Cardiac muscle cell (in vitro differentiated cells and primary cell): ENCODE results near the gene SNX9. TPM values are rescaled to one million over a fixed set of nuclear protein-coding genes. Genes with fewer than 3 reads are reported as not detected.
A peak's percentile ranks its signal among the peaks of the same experiment; 100 is the strongest.

ENCODE experiments used
- DNase-seq, 2 donors: peaks; one replicate each; pipeline versions ENCODE4 v3.0.0 to v3.0.0-alpha.2; 2010 to 2017; ENCODE audit warnings: low read depth in 1 of 2, low spot score in 1 of 2
- H3K27ac ChIP-seq: fragments of 200-600 bp; sonication (generic); 2 replicates; pipeline ENCODE4 v1.5.1; 2016
- H3K27me3 ChIP-seq: fragments of 200-600 bp; sonication (generic); 2 replicates; pipeline ENCODE4 v1.6.0; 2016; ENCODE audit warnings: control low read depth
- H3K36me3 ChIP-seq: fragments of 200-600 bp; sonication (generic); 2 replicates; pipeline ENCODE4 v1.5.1; 2016; ENCODE audit warnings: control low read depth
- H3K4me1 ChIP-seq: fragments of 200-600 bp; sonication (generic); 2 replicates; pipeline ENCODE4 v1.8.1; 2017; ENCODE audit warnings: low read depth, mild to moderate bottlenecking, mixed run types
- H3K4me3 ChIP-seq: fragments of 200-600 bp; sonication (generic); 2 replicates; pipeline ENCODE4 v1.5.1; 2016; ENCODE audit warnings: mild to moderate bottlenecking
- H3K9me3 ChIP-seq: fragments of 200-600 bp; sonication (generic); 2 replicates; pipeline ENCODE4 v1.5.1; 2017; ENCODE audit warnings: low read depth, mild to moderate bottlenecking, control low read depth
- polyA plus RNA-seq: library from polyadenylated mRNA; unstranded; fragments of >200 nt; fragmentation: Nextera tagmentation; extraction: Ambion mirVana; gene quantifications from 2 replicates; pipeline ENCODE4 v1.2.1, GENCODE V29; 2016
- total RNA-seq: library from RNA; depleted of rRNA; stranded (reverse); fragments of >200 nt; gene quantifications from 2 replicates; pipeline ENCODE4 v1.2.3, GENCODE V29; 2016
- TF ChIP-seq, protein P1 (sequence below): IDR thresholded peaks from 2 replicates; pipeline ENCODE4 v1.5.1; 2012; ENCODE audit warnings: low read depth, mild to moderate bottlenecking, low read length

SNX9 gene
- total and polyA plus RNA-seq, 2 experiments from 2014 or later: 23.9 to 27.0 TPM

DNA sequence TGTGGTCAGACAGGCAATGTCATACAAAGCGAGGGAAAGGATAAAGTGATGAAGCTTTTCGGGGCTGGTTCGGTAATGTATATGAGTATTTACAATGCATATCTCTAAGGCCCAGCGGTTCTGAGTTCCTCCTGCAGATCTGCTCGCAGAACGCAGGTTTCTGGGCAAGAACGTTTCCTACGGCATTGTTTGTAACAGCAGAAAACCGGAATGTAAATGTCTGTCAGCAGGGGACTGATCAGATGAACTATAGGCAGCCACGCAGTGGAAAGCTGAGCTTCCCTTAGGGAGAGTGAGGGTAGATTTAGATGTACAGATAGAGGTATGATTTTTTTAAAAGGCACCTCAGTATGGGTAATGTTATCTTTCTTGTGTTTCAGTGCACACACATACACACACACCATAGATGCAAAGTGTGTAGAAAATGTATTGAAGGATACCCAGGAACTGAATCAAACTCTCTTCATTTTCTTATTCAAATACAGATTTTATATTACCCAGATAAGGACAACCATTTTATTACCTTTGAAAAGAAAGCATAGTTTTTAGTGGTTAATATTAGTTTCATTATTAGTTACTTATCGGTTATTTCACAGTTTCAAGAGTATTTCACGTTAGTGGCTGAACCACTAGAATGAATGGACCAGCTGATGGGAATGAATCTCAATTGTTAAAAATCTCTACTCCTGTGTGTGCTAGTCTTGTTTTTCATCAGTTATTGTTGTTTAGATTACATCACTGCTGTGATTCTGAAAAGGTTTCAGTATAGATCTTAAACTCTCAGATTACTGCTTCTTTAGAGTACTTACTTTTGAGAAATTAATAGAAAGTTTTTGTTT is 56.2 kb downstream of the SNX9 start:
- no peak overlapping the region for H3K27ac ChIP-seq
- H3K4me3 ChIP-seq: no peak overlapping the region
- no peaks in the 10 kb centered on the region for H3K9me3 ChIP-seq
- no peaks in the 10 kb centered on the region for H3K27me3 ChIP-seq
- no peak for DNase-seq
- H3K4me1 ChIP-seq: peaks cover 10% of the 10 kb centered on the region
- TF ChIP-seq, protein P1, sequence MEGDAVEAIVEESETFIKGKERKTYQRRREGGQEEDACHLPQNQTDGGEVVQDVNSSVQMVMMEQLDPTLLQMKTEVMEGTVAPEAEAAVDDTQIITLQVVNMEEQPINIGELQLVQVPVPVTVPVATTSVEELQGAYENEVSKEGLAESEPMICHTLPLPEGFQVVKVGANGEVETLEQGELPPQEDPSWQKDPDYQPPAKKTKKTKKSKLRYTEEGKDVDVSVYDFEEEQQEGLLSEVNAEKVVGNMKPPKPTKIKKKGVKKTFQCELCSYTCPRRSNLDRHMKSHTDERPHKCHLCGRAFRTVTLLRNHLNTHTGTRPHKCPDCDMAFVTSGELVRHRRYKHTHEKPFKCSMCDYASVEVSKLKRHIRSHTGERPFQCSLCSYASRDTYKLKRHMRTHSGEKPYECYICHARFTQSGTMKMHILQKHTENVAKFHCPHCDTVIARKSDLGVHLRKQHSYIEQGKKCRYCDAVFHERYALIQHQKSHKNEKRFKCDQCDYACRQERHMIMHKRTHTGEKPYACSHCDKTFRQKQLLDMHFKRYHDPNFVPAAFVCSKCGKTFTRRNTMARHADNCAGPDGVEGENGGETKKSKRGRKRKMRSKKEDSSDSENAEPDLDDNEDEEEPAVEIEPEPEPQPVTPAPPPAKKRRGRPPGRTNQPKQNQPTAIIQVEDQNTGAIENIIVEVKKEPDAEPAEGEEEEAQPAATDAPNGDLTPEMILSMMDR: no peak
- H3K36me3 ChIP-seq: peaks cover 25% of the 10 kb centered on the region

DNA sequence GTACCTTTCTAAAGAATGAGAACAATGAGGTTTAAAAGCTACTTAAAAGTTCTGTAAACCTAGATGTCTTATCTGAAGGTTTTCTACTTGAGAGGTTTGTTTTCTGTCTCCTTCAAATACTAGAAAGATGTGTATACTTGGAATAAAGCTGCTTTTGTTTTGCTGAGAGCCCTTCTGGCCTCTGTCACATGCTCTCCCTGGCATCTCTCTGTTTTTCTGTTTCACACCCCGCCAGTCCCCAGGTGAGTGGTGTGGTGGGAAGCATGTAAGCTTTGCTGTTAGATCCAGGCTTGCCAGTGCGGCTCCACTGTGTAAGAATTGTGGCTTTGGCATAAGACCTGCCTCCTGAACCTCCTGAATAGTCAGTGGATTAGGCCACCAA is 56.8 kb downstream of the SNX9 start:
- peak in 1 of 2 donors; percentile 11 for DNase-seq
- Histone ChIP-seq H3K27ac (no peak overlapping the region), H3K27me3 (no peaks in the 10 kb centered on the region), H3K4me3 (no peak overlapping the region), H3K36me3 (peaks cover 21% of the 10 kb centered on the region), H3K9me3 (no peaks in the 10 kb centered on the region), H3K4me1 (peaks cover 10% of the 10 kb centered on the region)
- TF ChIP-seq, protein P1: no peak

DNA sequence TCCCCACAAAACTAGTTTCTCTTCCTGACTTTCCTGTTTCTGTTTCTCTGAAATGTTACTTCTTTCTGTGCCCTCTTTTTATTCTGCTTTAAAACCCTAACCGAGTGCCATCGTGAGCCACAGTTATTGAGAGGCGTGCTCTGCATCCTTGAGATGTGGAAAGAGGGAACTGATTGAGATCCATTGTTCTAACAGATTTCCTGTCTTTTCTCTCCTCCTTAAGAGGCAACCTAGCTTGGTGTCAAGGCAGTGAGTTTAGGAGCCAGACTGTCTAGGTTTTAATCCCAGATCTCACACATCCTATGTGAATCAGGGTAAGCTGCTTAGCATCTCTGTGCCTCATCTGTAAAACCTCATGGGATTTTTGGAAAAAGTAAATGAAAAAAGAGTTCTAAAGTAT is 57.5 kb downstream of the SNX9 start:
- TF ChIP-seq, protein P1: no peak
- H3K27ac ChIP-seq: no peak overlapping the region
- H3K27me3 ChIP-seq: no peaks in the 10 kb centered on the region
- peaks cover 14% of the 10 kb centered on the region for H3K36me3 ChIP-seq
- H3K4me1 ChIP-seq: peaks cover 10% of the 10 kb centered on the region
- no peak overlapping the region for H3K4me3 ChIP-seq
- DNase-seq: no peak
- no peaks in the 10 kb centered on the region for H3K9me3 ChIP-seq

DNA sequence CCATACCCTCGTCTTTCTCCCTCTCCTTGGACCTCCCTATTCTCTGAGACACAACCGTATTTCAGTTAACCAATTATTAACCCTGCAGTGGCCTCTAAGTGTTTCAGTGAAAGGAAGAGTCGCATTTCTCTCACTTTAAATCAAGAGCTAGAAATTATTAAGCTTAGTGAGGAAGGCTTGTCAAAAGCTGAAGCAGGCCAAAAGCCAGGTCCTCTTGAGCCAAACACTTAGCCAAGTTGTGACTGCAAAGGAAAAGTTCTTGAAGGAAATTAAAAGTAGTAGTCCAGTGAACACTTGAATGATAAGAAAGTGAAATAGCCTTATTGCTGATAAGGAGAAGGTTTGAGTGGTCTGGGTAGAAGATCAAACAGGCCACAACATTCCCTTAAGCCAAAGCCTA is 58.3 kb downstream of the SNX9 start:
- Histone ChIP-seq H3K9me3 (no peaks in the 10 kb centered on the region), H3K4me3 (no peak overlapping the region), H3K36me3 (peaks cover 7% of the 10 kb centered on the region), H3K27me3 (no peaks in the 10 kb centered on the region), H3K27ac (peak overlapping the region; percentile 5), H3K4me1 (peaks cover 10% of the 10 kb centered on the region)
- TF ChIP-seq, protein P1: no peak
- no peak for DNase-seq

DNA sequence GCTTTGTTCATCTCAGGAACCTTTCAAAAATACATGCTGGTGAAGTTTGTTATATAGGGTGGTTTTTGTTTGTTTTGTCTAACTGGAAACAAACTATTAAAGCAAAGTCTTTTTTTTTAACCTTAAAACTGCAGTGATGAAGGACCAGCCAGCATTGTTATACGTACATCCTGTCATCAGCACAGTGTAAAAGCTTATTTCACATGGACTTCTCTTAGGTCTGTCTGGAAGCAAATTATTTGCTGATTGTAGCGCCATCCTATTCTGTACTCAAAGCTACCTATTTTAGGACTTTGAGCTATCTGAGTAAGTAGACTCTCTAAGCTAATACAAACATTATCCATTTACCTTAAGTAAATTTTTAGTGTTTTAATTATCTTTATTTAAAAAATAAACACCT is 61.7 kb downstream of the SNX9 start:
- H3K27me3 ChIP-seq: no peaks in the 10 kb centered on the region
- no peak overlapping the region for H3K4me3 ChIP-seq
- DNase-seq: no peak
- H3K36me3 ChIP-seq: no peaks in the 10 kb centered on the region
- H3K9me3 ChIP-seq: no peaks in the 10 kb centered on the region
- no peak overlapping the region for H3K27ac ChIP-seq
- H3K4me1 ChIP-seq: peaks cover 6% of the 10 kb centered on the region
- TF ChIP-seq, protein P1: no peak
